HL-60 (cell line): ENCODE data around the gene SLC35A3.

Experiments used
- DNase-seq, 2 experiments: peaks; one replicate each; pipeline ENCODE4 v3.0.0-alpha.2; 2010 to 2020; ENCODE audit warnings: low read depth in 1 of 2, low spot score in 1 of 2
- H3K27ac ChIP-seq: fragments of 250-450 bp; sonication (Bioruptor Pico); replicated peaks from 2 replicates; pipeline ENCODE4 v1.5.1; 2020; ENCODE audit warnings: mild to moderate bottlenecking, moderate library complexity
- H3K27me3 ChIP-seq: fragments of 250-450 bp; sonication (Bioruptor Pico); 2 replicates; pipeline ENCODE4 v1.5.1; 2021; ENCODE audit warnings: mild to moderate bottlenecking, moderate library complexity; ENCODE audit not compliant: insufficient read depth, poor library complexity, severe bottlenecking
- H3K4me3 ChIP-seq: replicated peaks from 2 replicates; pipeline ENCODE4 v1.5.1; 2011; ENCODE audit warnings: mild to moderate bottlenecking, control low read depth, low read length; ENCODE audit not compliant: insufficient read depth
- GABPA ChIP-seq: IDR thresholded peaks from 2 replicates; pipeline ENCODE4 v1.6.1; 2012; ENCODE audit warnings: low read depth
- POLR2AphosphoS5 ChIP-seq: IDR thresholded peaks from 2 replicates; pipeline ENCODE4 v1.6.1; 2012; ENCODE audit warnings: low read depth
- SPI1 ChIP-seq: IDR thresholded peaks from 2 replicates; pipeline ENCODE4 v1.6.1; 2012; ENCODE audit warnings: low read depth, mild to moderate bottlenecking, borderline replicate concordance
- TF ChIP-seq, protein P1 (sequence below): IDR thresholded peaks from one replicate; pipeline ENCODE4 v1.5.1; 2011; ENCODE audit warnings: low read length, control low read depth, inconsistent platforms; ENCODE audit not compliant: insufficient read depth
- TF ChIP-seq, protein P2 (sequence below): IDR thresholded peaks from 2 replicates; pipeline ENCODE4 v1.6.1; 2012; ENCODE audit warnings: low read depth; ENCODE audit not compliant: insufficient replicate concordance

SLC35A3 gene

DNA sequence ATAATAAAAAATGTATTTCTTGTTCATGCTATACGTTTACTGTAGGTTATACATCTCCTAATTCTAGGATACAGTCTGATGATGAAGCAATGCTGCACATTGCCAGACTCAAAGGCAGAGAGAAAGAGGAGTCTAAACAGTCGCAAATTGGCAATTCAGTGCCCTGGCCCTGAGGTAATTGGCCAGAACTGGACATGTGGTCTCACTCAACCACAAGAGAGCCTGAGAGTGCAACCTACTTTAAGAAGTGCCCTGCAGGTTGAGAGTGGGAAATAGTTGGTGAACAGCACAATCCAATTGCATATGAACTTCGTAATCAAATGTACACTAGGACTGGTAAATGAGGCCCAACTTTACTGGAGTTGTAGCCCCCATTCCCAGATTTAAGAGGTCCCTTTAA, 5.0 kb upstream of the SLC35A3 start:
- Histone ChIP-seq H3K27ac (no peak overlapping the region), H3K27me3 (no peaks in the 10 kb centered on the region), H3K4me3 (no peak overlapping the region)
- TF ChIP-seq GABPA, result no peak
- TF ChIP-seq SPI1, result no peak
- TF ChIP-seq, protein P1, sequence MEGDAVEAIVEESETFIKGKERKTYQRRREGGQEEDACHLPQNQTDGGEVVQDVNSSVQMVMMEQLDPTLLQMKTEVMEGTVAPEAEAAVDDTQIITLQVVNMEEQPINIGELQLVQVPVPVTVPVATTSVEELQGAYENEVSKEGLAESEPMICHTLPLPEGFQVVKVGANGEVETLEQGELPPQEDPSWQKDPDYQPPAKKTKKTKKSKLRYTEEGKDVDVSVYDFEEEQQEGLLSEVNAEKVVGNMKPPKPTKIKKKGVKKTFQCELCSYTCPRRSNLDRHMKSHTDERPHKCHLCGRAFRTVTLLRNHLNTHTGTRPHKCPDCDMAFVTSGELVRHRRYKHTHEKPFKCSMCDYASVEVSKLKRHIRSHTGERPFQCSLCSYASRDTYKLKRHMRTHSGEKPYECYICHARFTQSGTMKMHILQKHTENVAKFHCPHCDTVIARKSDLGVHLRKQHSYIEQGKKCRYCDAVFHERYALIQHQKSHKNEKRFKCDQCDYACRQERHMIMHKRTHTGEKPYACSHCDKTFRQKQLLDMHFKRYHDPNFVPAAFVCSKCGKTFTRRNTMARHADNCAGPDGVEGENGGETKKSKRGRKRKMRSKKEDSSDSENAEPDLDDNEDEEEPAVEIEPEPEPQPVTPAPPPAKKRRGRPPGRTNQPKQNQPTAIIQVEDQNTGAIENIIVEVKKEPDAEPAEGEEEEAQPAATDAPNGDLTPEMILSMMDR, result no peak
- TF ChIP-seq, protein P2, sequence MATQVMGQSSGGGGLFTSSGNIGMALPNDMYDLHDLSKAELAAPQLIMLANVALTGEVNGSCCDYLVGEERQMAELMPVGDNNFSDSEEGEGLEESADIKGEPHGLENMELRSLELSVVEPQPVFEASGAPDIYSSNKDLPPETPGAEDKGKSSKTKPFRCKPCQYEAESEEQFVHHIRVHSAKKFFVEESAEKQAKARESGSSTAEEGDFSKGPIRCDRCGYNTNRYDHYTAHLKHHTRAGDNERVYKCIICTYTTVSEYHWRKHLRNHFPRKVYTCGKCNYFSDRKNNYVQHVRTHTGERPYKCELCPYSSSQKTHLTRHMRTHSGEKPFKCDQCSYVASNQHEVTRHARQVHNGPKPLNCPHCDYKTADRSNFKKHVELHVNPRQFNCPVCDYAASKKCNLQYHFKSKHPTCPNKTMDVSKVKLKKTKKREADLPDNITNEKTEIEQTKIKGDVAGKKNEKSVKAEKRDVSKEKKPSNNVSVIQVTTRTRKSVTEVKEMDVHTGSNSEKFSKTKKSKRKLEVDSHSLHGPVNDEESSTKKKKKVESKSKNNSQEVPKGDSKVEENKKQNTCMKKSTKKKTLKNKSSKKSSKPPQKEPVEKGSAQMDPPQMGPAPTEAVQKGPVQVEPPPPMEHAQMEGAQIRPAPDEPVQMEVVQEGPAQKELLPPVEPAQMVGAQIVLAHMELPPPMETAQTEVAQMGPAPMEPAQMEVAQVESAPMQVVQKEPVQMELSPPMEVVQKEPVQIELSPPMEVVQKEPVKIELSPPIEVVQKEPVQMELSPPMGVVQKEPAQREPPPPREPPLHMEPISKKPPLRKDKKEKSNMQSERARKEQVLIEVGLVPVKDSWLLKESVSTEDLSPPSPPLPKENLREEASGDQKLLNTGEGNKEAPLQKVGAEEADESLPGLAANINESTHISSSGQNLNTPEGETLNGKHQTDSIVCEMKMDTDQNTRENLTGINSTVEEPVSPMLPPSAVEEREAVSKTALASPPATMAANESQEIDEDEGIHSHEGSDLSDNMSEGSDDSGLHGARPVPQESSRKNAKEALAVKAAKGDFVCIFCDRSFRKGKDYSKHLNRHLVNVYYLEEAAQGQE, result no peak
- DNase-seq, result no peak

DNA sequence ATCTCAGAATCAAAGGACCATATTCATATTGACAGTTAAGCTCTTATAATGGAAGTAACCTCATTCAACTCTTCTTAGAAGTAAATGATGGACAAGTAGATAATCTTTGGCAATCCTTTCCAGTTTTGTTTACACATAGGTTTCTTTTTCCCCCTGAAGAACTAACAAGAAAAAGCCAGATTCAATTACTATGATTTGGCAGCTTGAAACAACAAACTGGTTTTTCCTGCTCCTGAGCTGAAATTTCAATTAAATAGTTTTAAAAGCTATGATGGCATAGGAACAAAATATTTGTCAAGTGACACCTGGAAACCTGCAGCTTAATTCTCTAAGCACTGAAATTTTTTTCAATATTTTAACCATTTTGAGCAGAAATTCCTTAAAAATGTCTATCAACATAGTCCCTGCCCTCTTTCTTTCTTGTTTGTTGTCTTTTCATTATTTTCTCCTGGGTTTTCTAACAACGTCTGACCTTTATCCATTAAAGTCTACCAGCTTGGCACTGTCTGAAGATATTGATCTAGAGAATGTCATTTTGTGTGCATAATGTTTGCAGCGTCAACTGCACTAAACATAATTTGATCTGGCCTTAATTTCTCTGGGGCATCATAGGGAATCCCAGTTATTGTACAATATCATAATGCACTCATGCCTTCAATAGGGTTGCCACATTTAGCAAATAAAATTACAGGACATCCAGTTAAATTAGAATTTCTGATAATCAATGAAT, 4.0 kb upstream of the SLC35A3 start:
- no peak overlapping the region for H3K27ac ChIP-seq
- DNase-seq, result no peak
- TF ChIP-seq, protein P1, result no peak
- TF ChIP-seq GABPA (no peak), POLR2AphosphoS5 (no peak)
- TF ChIP-seq, protein P2, result no peak

DNA sequence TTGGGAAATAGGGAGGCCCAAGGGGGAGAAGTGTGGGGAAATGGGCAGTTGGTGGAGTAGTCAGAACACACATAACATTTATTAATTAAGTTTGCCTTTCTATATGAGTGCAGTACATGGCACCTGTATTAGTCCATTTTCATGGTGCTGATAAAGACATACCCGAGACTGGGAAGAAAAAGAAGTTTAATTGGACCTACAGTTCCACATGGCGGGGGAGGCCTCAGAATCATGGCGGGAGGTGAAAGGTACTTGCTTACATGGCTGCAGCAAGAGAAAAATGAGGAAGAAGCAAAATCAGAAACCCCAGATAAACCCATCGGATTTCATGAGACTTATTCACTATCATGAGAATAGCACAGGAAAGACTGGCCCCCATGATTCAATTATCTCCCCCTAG, 1.6 kb upstream of the SLC35A3 start:
- Histone ChIP-seq H3K4me3 (no peak overlapping the region), H3K27me3 (no peaks in the 10 kb centered on the region), H3K27ac (no peak overlapping the region)
- TF ChIP-seq, protein P2, result no peak
- TF ChIP-seq POLR2AphosphoS5, result no peak
- TF ChIP-seq, protein P1, result no peak
- no peak for TF ChIP-seq SPI1
- no peak for TF ChIP-seq GABPA
- DNase-seq, result no peak

More for the DNA sequence above, 4.0 kb upstream of the SLC35A3 start:
- no peaks in the 10 kb centered on the region for H3K27me3 ChIP-seq
- no peak overlapping the region for H3K4me3 ChIP-seq
